ENCODE data around the gene PCDHGC4.
A peak's percentile ranks its signal among the peaks of the same experiment; 100 is the strongest.

PCDHGC4 gene

GRCh38 chr5:141484641-141485311, at the start of gene PCDHGC4:
Gene PCDHGC4, plus strand, starts transcription at chr5:141485030. Its CDS starts 144 bp downstream, at chr5:141485174.
- Histone ChIP-seq H3K4me1 (peaks cover 0 to 49% (median 30%) of the 10 kb centered on the region in 4 donors), H3K4me3 (peak within 1 kb of the TSS; percentile 45 to 55), H3K27me3 (no peaks in the 10 kb centered on the region), H3K9me3 (no peaks in the 10 kb centered on the region), H3K27ac (peak within 1 kb of the TSS; percentile 6 to 29), H3K36me3 (peaks cover 0 to 10% (median 2%) of the 10 kb centered on the region in 3 donors)
- TF ChIP-seq CTCF (IDR thresholded peaks at IDR 0.05) = no peak
- DNase-seq = no peak
- intact Hi-C loops (cut with DNase I; ENCODE audit: low total_unique reads) = no loop called here

- no peak for TF ChIP-seq CTCF (IDR thresholded peaks at IDR 0.05)
- no peaks in the 10 kb centered on the region for H3K27me3 ChIP-seq
- DNase-seq = no peak
- no peaks in the 10 kb centered on the region for H3K4me1 ChIP-seq
- H3K4me3 ChIP-seq = no peak overlapping the region
- H3K27ac ChIP-seq = no peak overlapping the region
- peaks cover 0 to 53% (median 30%) of the 10 kb centered on the region in 3 donors for H3K36me3 ChIP-seq
- peaks cover 2 to 96% (median 81%) of the 10 kb centered on the region in 3 donors for H3K9me3 ChIP-seq
- intact Hi-C loops (cut with DNase I; ENCODE audit: low total_unique reads) = no loop called here
Measured at GRCh38 chr5:141437221-141437620, 47.6 kb upstream of the PCDHGC4 start.

GRCh38 chr5:141439411-141440141, 45.3 kb upstream of the PCDHGC4 start:
- intact Hi-C loops (cut with DNase I; ENCODE audit: low total_unique reads) = no loop called here
- peaks cover 2 to 91% (median 69%) of the 10 kb centered on the region in 3 donors for H3K9me3 ChIP-seq
- TF ChIP-seq CTCF (IDR thresholded peaks at IDR 0.05) = no peak
- H3K4me3 ChIP-seq = no peak overlapping the region
- H3K4me1 ChIP-seq = no peaks in the 10 kb centered on the region
- DNase-seq = no peak
- no peak overlapping the region for H3K27ac ChIP-seq
- no peaks in the 10 kb centered on the region for H3K27me3 ChIP-seq
- H3K36me3 ChIP-seq = peaks cover 0 to 53% (median 30%) of the 10 kb centered on the region in 3 donors

- intact Hi-C loops (cut with DNase I; ENCODE audit: low total_unique reads) = no loop called here
- Histone ChIP-seq H3K36me3 (peaks cover 0 to 52% (median 30%) of the 10 kb centered on the region in 3 donors), H3K4me3 (no peak overlapping the region), H3K27me3 (no peaks in the 10 kb centered on the region), H3K9me3 (peaks cover 2 to 93% (median 64%) of the 10 kb centered on the region in 3 donors), H3K27ac (no peak overlapping the region), H3K4me1 (no peaks in the 10 kb centered on the region)
- DNase-seq = no peak
- TF ChIP-seq CTCF (IDR thresholded peaks at IDR 0.05) = no peak
Measured at GRCh38 chr5:141440341-141440740, 44.5 kb upstream of the PCDHGC4 start.

GRCh38 chr5:141441571-141442170, 43.2 kb upstream of the PCDHGC4 start:
- DNase-seq = no peak
- Histone ChIP-seq H3K36me3 (peaks cover 0 to 40% (median 23%) of the 10 kb centered on the region in 3 donors), H3K4me1 (no peaks in the 10 kb centered on the region), H3K27ac (no peak overlapping the region), H3K9me3 (peaks cover 2 to 83% (median 51%) of the 10 kb centered on the region in 3 donors), H3K27me3 (no peaks in the 10 kb centered on the region), H3K4me3 (no peak overlapping the region)
- no peak for TF ChIP-seq CTCF (IDR thresholded peaks at IDR 0.05)
- intact Hi-C loops (cut with DNase I; ENCODE audit: low total_unique reads) = no loop called here

All from tibial artery (tissue), 4 donors.